ENCODE data around the gene FOXL3. TPM values are rescaled to one million over a fixed set of nuclear protein-coding genes. Genes with fewer than 3 reads are reported as not detected.

Gene FOXL3
- total RNA-seq (2021), result not detected in 2 replicates
- long read RNA-seq, result 0 reads

DNA sequence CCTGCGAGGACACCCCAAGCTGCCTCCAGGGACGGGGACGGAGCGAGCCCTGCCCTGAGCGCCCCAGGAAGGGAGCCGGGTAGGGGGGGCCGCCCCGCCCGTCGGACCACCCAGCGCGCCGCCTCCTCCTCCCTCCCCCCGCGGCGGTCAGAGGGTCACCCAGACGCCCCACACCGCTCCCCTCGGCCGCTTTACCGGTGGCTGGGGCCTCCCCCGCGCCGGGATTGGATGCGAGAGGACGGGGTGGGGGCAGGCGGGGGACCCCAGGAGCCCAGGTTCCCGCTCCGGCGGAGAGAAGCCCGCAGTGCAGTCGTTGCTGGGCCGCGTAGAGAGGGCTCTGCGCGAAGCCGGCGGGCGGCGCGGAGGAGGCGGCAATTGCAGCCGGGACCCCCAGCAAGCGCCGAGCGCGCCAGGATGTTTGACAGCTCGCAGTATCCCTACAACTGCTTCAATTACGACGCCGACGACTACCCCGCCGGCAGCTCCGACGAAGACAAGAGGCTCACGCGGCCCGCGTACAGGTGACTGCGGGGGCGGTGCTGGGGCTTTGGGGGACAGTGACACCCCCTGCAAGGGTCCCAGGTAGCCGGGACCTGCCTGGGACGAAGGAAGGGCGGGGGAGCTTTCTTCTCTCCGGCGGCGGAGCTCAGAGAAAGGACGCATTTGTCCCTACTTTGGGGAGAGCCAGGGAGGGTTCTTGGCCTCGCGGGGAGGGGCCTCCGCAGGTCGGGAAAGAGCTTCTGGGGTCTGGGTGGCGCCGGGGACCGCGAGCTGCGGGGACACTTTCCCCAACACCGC is at the start of gene FOXL3:
Gene FOXL3 (plus strand): TSS at position 415 of the 798 bp plus-strand sequence. CDS start 0 bp downstream, at position 415.
- no peak for TF ChIP-seq CTCF (conservative IDR thresholded peaks at IDR 0.05)
- peak within 1 kb of the TSS; percentile 34 to 61 for H3K4me3 Mint-ChIP-seq
- Histone ChIP-seq H3K14ac (ENCODE audit: insufficient read depth, low read length) (no peak within 1 kb of the TSS), H3T11ph (ENCODE audit: low read length) (no peak within 1 kb of the TSS), H3K4me2 (ENCODE audit: insufficient read depth, insufficient read length, low read length) (peak within 1 kb of the TSS; percentile 8), H4K8ac (replicated peaks; ENCODE audit: insufficient read length, low read depth, low read length) (no peak within 1 kb of the TSS), H3K23me2 (ENCODE audit: insufficient read length, low read depth, low read length, poor library complexity, severe bottlenecking) (peaks cover 8% of the 10 kb centered on the region), H3K23ac (ENCODE audit: insufficient read length, low read depth, low read length) (no peak within 1 kb of the TSS), H4K5ac (ENCODE audit: insufficient read length, low read depth, low read length) (no peak within 1 kb of the TSS), H2BK20ac (ENCODE audit: low read depth, low read length, poor library complexity, severe bottlenecking) (no peak within 1 kb of the TSS), H3K27ac (ENCODE audit: insufficient read length, low read depth, low read length) (no peak within 1 kb of the TSS), H4K20me1 (ENCODE audit: control insufficient read depth, insufficient read depth, insufficient read length) (no peaks in the 10 kb centered on the region), H3K4ac (ENCODE audit: low read depth, low read length) (no peak within 1 kb of the TSS), H2AK5ac (ENCODE audit: insufficient read length, low read length) (no peak within 1 kb of the TSS), H2BK5ac (ENCODE audit: insufficient read length, low read length) (no peak within 1 kb of the TSS), H3K79me1 (ENCODE audit: insufficient read depth, low read depth, low read length, poor library complexity, severe bottlenecking) (no peaks in the 10 kb centered on the region), H2AFZ (ENCODE audit: low read length) (no peak within 1 kb of the TSS), H3K56ac (ENCODE audit: insufficient read length, low read depth, low read length) (no peak within 1 kb of the TSS), H3K27me3 (ENCODE audit: insufficient read depth, low read length) (peaks cover 33% of the 10 kb centered on the region), H2BK120ac (ENCODE audit: low read depth, low read length, poor library complexity, severe bottlenecking) (no peak within 1 kb of the TSS), H3K9ac (ENCODE audit: extremely low read depth, insufficient read length, low read length) (no peak within 1 kb of the TSS), H3K79me2 (ENCODE audit: insufficient read depth, low read length) (no peaks in the 10 kb centered on the region), H3K4me1 (ENCODE audit: insufficient read depth, low read length) (no peaks in the 10 kb centered on the region), H4K91ac (ENCODE audit: insufficient read length, low read depth, low read length) (no peak within 1 kb of the TSS), H3K18ac (ENCODE audit: insufficient read length, low read depth, low read length) (no peak within 1 kb of the TSS), H2BK12ac (ENCODE audit: insufficient read length, low read depth, low read length) (no peak within 1 kb of the TSS), H2BK15ac (ENCODE audit: low read depth, low read length) (no peak within 1 kb of the TSS; the same call in 1 of the 2 replicates), H3K9me3 (ENCODE audit: control insufficient read depth, low read depth, low read length) (no peaks in the 10 kb centered on the region)
- H3K27ac Mint-ChIP-seq, result no peak within 1 kb of the TSS
- no peaks in the 10 kb centered on the region for H3K4me1 Mint-ChIP-seq
- DNase-seq, result no peak
- peaks cover 8 to 23% of the 10 kb centered on the region in 2 experiments for H3K9me3 Mint-ChIP-seq
- H3K36me3 Mint-ChIP-seq (ENCODE audit: insufficient read depth in 1 of 3, low read depth in 3 of 3), result no peaks in the 10 kb centered on the region; a peak in 2 of 7 replicates
- H3K27me3 Mint-ChIP-seq (ENCODE audit: low read depth), result peaks cover 77% of the 10 kb centered on the region
- no CpG with 5 or more reads among the region's 79 CpGs for WGBS (ENCODE audit: extremely low coverage, insufficient read length, low lambda C conversion rate)
